ENCODE measurements around the gene GORASP1. TPM values are rescaled to one million over a fixed set of nuclear protein-coding genes. Genes with fewer than 3 reads are reported as not detected.
A peak's percentile ranks its signal among the peaks of the same experiment; 100 is the strongest.

Gene GORASP1
- total RNA-seq, 4 donors from 2014 or later, result 32.3 to 73.4 (median 47.5) TPM

- Histone ChIP-seq H3K27ac (peak overlapping the region in 1 of 2 donors; percentile 47), H3K9me3 (no peaks in the 10 kb centered on the region), H3K27me3 (no peaks in the 10 kb centered on the region), H3K4me3 (no peak overlapping the region), H3K4me1 (no peaks in the 10 kb centered on the region), H3K36me3 (no peaks in the 10 kb centered on the region)
- intact Hi-C loops (cut with DNase I; ENCODE audit: low total_unique reads), result loop anchor here (5.0 kb wide), 1 partner anchor 166 kb away; no protein-coding TSS in a partner anchor
- TF ChIP-seq CTCF (IDR thresholded peaks at IDR 0.05), result no peak
- TF ChIP-seq POLR2A (IDR thresholded peaks at IDR 0.05), result no peak
- no peak for DNase-seq
Measured at GRCh38 chr3:39125841-39126500, 18.5 kb upstream of the GORASP1 start.

- no peaks in the 10 kb centered on the region for H3K27me3 ChIP-seq
- no peaks in the 10 kb centered on the region for H3K9me3 ChIP-seq
- no peaks in the 10 kb centered on the region for H3K4me1 ChIP-seq
- H3K4me3 ChIP-seq, result no peak overlapping the region
- DNase-seq, result no peak
- peak overlapping the region in 1 of 2 donors; percentile 47 for H3K27ac ChIP-seq
- no peaks in the 10 kb centered on the region for H3K36me3 ChIP-seq
- intact Hi-C loops (cut with DNase I; ENCODE audit: low total_unique reads), result loop anchor here (5.0 kb wide), 1 partner anchor 167 kb away; no protein-coding TSS in a partner anchor
- TF ChIP-seq CTCF (IDR thresholded peaks at IDR 0.05) (peak in 3 of 4 experiments; percentile 26 to 56 (median 46)), POLR2A (IDR thresholded peaks at IDR 0.05) (no peak)
Measured at GRCh38 chr3:39124876-39125840, 17.7 kb upstream of the GORASP1 start.

GRCh38 chr3:39122813-39123212 is 15.4 kb upstream of the GORASP1 start:
- no peak for TF ChIP-seq POLR2A (IDR thresholded peaks at IDR 0.05)
- H3K4me3 ChIP-seq, result no peak overlapping the region
- DNase-seq, result no peak
- H3K9me3 ChIP-seq, result no peaks in the 10 kb centered on the region
- intact Hi-C loops (cut with DNase I; ENCODE audit: low total_unique reads), result no loop called here
- no peak overlapping the region for H3K27ac ChIP-seq
- no peaks in the 10 kb centered on the region for H3K36me3 ChIP-seq
- H3K4me1 ChIP-seq, result no peaks in the 10 kb centered on the region
- H3K27me3 ChIP-seq, result no peaks in the 10 kb centered on the region

GRCh38 chr3:39121621-39122020 is 14.2 kb upstream of the GORASP1 start:
- Histone ChIP-seq H3K4me3 (no peak overlapping the region), H3K4me1 (no peaks in the 10 kb centered on the region), H3K27me3 (no peaks in the 10 kb centered on the region), H3K36me3 (no peaks in the 10 kb centered on the region), H3K27ac (no peak overlapping the region), H3K9me3 (no peaks in the 10 kb centered on the region)
- no peak for DNase-seq
- TF ChIP-seq POLR2A (IDR thresholded peaks at IDR 0.05), result no peak
- TF ChIP-seq CTCF (IDR thresholded peaks at IDR 0.05), result no peak
- intact Hi-C loops (cut with DNase I; ENCODE audit: low total_unique reads), result no loop called here

GRCh38 chr3:39118931-39119660 is 11.7 kb upstream of the GORASP1 start:
- no peak for DNase-seq
- no peaks in the 10 kb centered on the region for H3K9me3 ChIP-seq

More at GRCh38 chr3:39118931-39119660, 11.7 kb upstream of the GORASP1 start:
- no peak for TF ChIP-seq POLR2A (IDR thresholded peaks at IDR 0.05)
- TF ChIP-seq CTCF (IDR thresholded peaks at IDR 0.05), result no peak
- Histone ChIP-seq H3K36me3 (no peaks in the 10 kb centered on the region), H3K4me1 (no peaks in the 10 kb centered on the region), H3K27me3 (no peaks in the 10 kb centered on the region), H3K4me3 (no peak overlapping the region), H3K27ac (no peak overlapping the region)
- intact Hi-C loops (cut with DNase I; ENCODE audit: low total_unique reads), result no loop called here

Data from uterus (tissue), 4 donors.